Hepatocyte (in vitro differentiated cells): ENCODE data around the gene NFKBIA. TPM values are rescaled to one million over a fixed set of nuclear protein-coding genes. Genes with fewer than 3 reads are reported as not detected.

Experiments used
- DNase-seq: peaks from one replicate; pipeline ENCODE4 v3.0.0-alpha.2; 2016; ENCODE audit warnings: low spot score
- H2AFZ ChIP-seq: fragments of 200-600 bp; sonication (generic); 2 replicates; pipeline ENCODE4 v1.6.0; 2016; ENCODE audit warnings: antibody characterized with exemption, mild to moderate bottlenecking
- H3K27ac ChIP-seq: fragments of 200-600 bp; sonication (generic); 2 replicates; pipeline ENCODE4 v1.5.1; 2016; ENCODE audit warnings: mild to moderate bottlenecking
- H3K27me3 ChIP-seq: fragments of 200-600 bp; sonication (generic); 2 replicates; pipeline ENCODE4 v1.6.1; 2016
- H3K36me3 ChIP-seq: fragments of 200-600 bp; sonication (generic); replicated peaks from 2 replicates; pipeline ENCODE4 v1.5.1; 2016; ENCODE audit warnings: low read depth; ENCODE audit not compliant: insufficient read depth
- H3K4me1 ChIP-seq: fragments of 200-600 bp; sonication (generic); 2 replicates; pipeline ENCODE4 v1.5.1; 2016; ENCODE audit warnings: mild to moderate bottlenecking, moderate library complexity; ENCODE audit not compliant: insufficient read depth
- H3K4me2 ChIP-seq: fragments of 200-600 bp; sonication (generic); 2 replicates; pipeline ENCODE4 v1.6.0; 2016
- H3K4me3 ChIP-seq: fragments of 200-600 bp; sonication (generic); 2 replicates; pipeline ENCODE4 v1.5.1; 2016; ENCODE audit warnings: mild to moderate bottlenecking
- H3K79me2 ChIP-seq: fragments of 200-600 bp; sonication (generic); 2 replicates; pipeline ENCODE4 v1.6.0; 2017; ENCODE audit warnings: mild to moderate bottlenecking
- H3K9me2 ChIP-seq: fragments of 200-600 bp; sonication (generic); replicated peaks from 2 replicates; pipeline ENCODE4 v1.6.0; 2017; ENCODE audit warnings: mild to moderate bottlenecking; ENCODE audit not compliant: insufficient read depth
- H3K9me3 ChIP-seq: fragments of 200-600 bp; sonication (generic); 2 replicates; pipeline ENCODE4 v1.5.1; 2016; ENCODE audit warnings: low read depth, mild to moderate bottlenecking
- H4K20me1 ChIP-seq: fragments of 200-600 bp; sonication (generic); 2 replicates; pipeline ENCODE4 v1.6.0; 2016; ENCODE audit warnings: mild to moderate bottlenecking; ENCODE audit not compliant: insufficient read depth, poor library complexity, severe bottlenecking
- EZH2 ChIP-seq: fragments of 200-600 bp; sonication (generic); IDR thresholded peaks from 2 replicates; pipeline ENCODE4 v1.6.1; 2016; ENCODE audit warnings: antibody characterized with exemption, mild to moderate bottlenecking, borderline replicate concordance
- EZH2phosphoT487 ChIP-seq: fragments of 200-600 bp; sonication (generic); IDR thresholded peaks from one replicate; pipeline ENCODE4 v1.6.1; 2018; ENCODE audit warnings: antibody characterized with exemption, mild to moderate bottlenecking, low read depth, moderate library complexity; ENCODE audit not compliant: unreplicated experiment, severe bottlenecking
- WGBS: methylation state at CpG from one replicate; pipeline ENCODE4 v1.1.6; 2016; ENCODE audit warnings: low lambda C conversion rate; ENCODE audit errors: missing lambda C conversion rate; 5-methylcytosine and 5-hydroxymethylcytosine counted together
- polyA plus RNA-seq: library from polyadenylated mRNA; unstranded; fragments of >200 nt; fragmentation: Nextera tagmentation; extraction: Ambion mirVana; gene quantifications from 2 replicates; pipeline ENCODE4 v1.2.1, GENCODE V29; 2016
- total RNA-seq: library from RNA; depleted of rRNA; stranded (reverse); fragments of >200 nt; gene quantifications from 2 replicates; pipeline ENCODE4 v1.2.3, GENCODE V29; 2014
- TF ChIP-seq, protein P1 (sequence below): fragments of 200-600 bp; sonication (generic); IDR thresholded peaks from 2 replicates; pipeline ENCODE4 v1.5.1; 2016; ENCODE audit warnings: antibody characterized with exemption, mild to moderate bottlenecking; ENCODE audit not compliant: poor library complexity

Gene NFKBIA
- total and polyA plus RNA-seq, 2 experiments from 2014 or later: 252 to 345 TPM

DNA sequence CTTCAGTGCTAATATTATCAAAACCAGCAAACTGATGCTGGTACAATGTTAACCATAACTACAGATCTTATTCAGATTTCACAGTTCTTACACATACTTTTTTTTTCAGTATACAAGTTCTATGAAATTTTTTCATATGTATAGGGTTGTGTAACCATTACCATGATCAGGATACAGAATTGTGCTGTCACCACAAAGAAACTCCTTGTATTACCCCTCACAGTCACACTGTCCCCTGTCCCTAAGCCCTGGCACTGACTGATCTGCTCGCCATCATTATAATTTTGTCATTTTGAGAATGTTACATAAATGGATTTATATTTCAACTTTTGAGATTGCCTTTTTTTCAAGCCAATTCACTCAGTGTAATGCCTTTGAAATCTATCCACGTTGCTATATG, 21.3 kb upstream of the NFKBIA start:
- Histone ChIP-seq H3K9me2 (no peaks in the 10 kb centered on the region), H3K79me2 (no peaks in the 10 kb centered on the region), H3K4me1 (no peaks in the 10 kb centered on the region), H4K20me1 (no peaks in the 10 kb centered on the region), H2AFZ (no peak overlapping the region), H3K9me3 (no peaks in the 10 kb centered on the region), H3K4me3 (no peak overlapping the region), H3K36me3 (no peaks in the 10 kb centered on the region), H3K27me3 (no peaks in the 10 kb centered on the region), H3K4me2 (no peak overlapping the region), H3K27ac (no peak overlapping the region)
- WGBS: 81% methylated on average over 2 of the region's 2 CpGs
- DNase-seq: no peak
- TF ChIP-seq, protein P1, sequence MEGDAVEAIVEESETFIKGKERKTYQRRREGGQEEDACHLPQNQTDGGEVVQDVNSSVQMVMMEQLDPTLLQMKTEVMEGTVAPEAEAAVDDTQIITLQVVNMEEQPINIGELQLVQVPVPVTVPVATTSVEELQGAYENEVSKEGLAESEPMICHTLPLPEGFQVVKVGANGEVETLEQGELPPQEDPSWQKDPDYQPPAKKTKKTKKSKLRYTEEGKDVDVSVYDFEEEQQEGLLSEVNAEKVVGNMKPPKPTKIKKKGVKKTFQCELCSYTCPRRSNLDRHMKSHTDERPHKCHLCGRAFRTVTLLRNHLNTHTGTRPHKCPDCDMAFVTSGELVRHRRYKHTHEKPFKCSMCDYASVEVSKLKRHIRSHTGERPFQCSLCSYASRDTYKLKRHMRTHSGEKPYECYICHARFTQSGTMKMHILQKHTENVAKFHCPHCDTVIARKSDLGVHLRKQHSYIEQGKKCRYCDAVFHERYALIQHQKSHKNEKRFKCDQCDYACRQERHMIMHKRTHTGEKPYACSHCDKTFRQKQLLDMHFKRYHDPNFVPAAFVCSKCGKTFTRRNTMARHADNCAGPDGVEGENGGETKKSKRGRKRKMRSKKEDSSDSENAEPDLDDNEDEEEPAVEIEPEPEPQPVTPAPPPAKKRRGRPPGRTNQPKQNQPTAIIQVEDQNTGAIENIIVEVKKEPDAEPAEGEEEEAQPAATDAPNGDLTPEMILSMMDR: no peak
- TF ChIP-seq EZH2: no peak
- TF ChIP-seq EZH2phosphoT487: no peak

GRCh38 chr14:35423621-35424020, 19.1 kb upstream of the NFKBIA start:
- no peak overlapping the region for H2AFZ ChIP-seq
- no peaks in the 10 kb centered on the region for H3K9me3 ChIP-seq
- no peaks in the 10 kb centered on the region for H3K9me2 ChIP-seq
- no peak for DNase-seq
- H3K4me2 ChIP-seq: no peak overlapping the region
- no peaks in the 10 kb centered on the region for H3K36me3 ChIP-seq
- no peaks in the 10 kb centered on the region for H3K4me1 ChIP-seq
- no peaks in the 10 kb centered on the region for H3K79me2 ChIP-seq
- TF ChIP-seq, protein P1: no peak
- TF ChIP-seq EZH2phosphoT487 (no peak), EZH2 (no peak)
- no peak overlapping the region for H3K4me3 ChIP-seq
- no peak overlapping the region for H3K27ac ChIP-seq
- H3K27me3 ChIP-seq: no peaks in the 10 kb centered on the region
- H4K20me1 ChIP-seq: no peaks in the 10 kb centered on the region

DNA sequence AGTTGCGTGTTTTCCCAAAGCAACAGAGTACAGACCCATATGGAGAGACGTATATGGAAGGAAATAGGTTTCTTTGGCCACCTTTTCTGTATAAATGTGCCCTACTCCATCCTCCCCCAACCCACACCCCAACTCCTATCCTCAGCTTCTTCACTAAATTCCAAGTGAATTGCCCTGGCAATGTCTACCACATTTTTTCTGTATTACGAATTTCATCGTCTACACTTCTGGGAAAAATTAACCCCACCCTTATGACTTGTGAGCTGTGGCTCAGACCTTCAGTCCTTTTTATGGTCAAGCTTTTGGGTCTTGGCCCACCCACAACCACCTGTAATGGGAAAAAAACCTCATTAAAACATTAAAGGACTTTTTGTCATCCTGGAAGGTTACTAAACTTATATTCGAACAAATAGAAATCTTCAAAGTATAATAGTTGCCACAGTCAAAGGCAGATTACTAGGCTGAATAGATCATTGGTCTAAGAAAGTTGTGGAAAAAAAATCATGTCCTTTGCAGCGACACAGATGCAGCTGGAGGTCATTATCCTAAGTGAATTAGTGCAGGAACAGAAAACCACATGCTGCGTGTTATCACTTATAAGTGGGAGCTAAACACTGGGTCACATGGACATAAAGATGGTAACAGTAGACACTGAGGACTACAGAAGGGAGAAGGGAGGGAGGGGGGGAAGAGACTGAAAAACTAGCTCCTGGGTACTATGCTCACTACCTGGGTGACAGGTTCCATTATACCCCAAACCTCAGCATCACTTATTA, 15.7 kb upstream of the NFKBIA start:
- Histone ChIP-seq H3K79me2 (no peaks in the 10 kb centered on the region), H2AFZ (no peak overlapping the region), H3K4me1 (no peaks in the 10 kb centered on the region), H3K9me2 (no peaks in the 10 kb centered on the region), H3K27ac (no peak overlapping the region), H3K4me2 (no peak overlapping the region), H3K9me3 (no peaks in the 10 kb centered on the region), H3K36me3 (no peaks in the 10 kb centered on the region), H3K27me3 (no peaks in the 10 kb centered on the region), H3K4me3 (no peak overlapping the region), H4K20me1 (no peaks in the 10 kb centered on the region)
- TF ChIP-seq EZH2phosphoT487 (no peak), EZH2 (no peak)
- TF ChIP-seq, protein P1: no peak
- WGBS: 73% methylated on average over 7 of the region's 7 CpGs
- DNase-seq: no peak
